ENCODE measurements around the gene BRSK2. TPM values are rescaled to one million over a fixed set of nuclear protein-coding genes. Genes with fewer than 3 reads are reported as not detected.
"Not testable (repeated sequence)": the region's sequence is repeated elsewhere in the genome, so short reads cannot be mapped to it uniquely, and the experiment has no call there.

BRSK2 gene
- total RNA-seq, 1 donor from 2014 or later: 0.52 TPM

DNA sequence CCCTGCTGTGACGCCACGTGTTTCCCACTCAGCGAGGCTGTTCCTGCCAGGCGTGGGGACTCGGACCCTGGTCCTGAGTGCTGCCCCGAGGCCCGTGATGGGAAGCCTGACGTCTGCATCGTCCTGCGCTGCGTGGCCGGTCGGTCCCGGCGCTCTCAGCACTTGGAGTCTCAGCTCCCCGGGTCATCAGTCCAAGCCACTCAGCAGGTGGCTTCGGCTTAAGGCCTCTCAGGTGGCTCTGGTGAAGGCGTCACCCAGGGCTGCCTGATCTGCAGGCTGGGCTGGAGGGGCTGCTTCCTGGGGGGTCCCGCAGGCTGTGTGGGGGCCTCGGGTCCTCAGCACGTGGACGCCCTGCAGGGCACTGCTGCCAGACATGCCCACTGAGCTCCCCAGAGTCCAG is 35.3 kb downstream of the BRSK2 start:
- H3K27me3 ChIP-seq (ENCODE audit: low read depth): peaks cover 20% of the 10 kb centered on the region

GRCh38 chr11:1425439-1425838 is 35.7 kb downstream of the BRSK2 start:
- no peak for TF ChIP-seq CTCF (IDR thresholded peaks at IDR 0.05; ENCODE audit: borderline replicate concordance)
- intact Hi-C loops (cut with micrococcal nuclease): no loop called here

More for the DNA sequence above, 35.3 kb downstream of the BRSK2 start:
- Histone ChIP-seq H3K9me3 (replicated peaks) (peaks cover 3% of the 10 kb centered on the region), H3K27ac (replicated peaks) (no peak overlapping the region), H3K36me3 (no peaks in the 10 kb centered on the region), H3K4me3 (no peak overlapping the region), H3K4me1 (no peaks in the 10 kb centered on the region)
- DNase-seq: no peak
- no peak for TF ChIP-seq CTCF (IDR thresholded peaks at IDR 0.05; ENCODE audit: borderline replicate concordance)
- intact Hi-C loops (cut with micrococcal nuclease): no loop called here

DNA sequence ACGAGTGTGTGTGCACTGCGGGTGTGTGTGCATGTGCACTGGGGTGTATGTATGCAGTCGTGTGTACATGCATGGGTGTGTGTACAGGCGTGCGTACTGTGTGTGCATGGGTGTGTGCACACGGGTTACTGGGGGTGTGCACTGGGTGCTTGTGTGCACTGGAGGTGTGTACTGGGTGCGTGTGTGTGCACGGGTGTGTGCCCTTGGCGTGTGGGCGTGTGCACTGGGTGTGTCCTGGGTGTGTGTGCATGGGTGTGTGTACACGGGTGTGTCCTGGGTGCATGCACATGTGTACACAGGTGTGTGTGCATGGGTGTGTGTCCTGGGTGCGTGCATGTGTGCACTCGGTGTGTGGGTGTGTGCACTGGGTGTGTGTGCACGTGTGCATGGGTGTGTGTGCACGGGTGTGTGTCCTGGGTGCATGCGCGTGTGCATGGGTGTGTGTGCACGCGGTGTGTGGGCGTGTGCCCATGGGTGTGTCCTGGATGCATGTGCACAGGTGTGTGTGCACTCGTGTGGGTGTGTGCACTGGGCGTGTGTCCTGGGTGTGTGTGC is 39.1 kb downstream of the BRSK2 start:
- Histone ChIP-seq H3K9me3 (replicated peaks) (no peaks in the 10 kb centered on the region), H3K4me1 (no peaks in the 10 kb centered on the region), H3K36me3 (no peaks in the 10 kb centered on the region), H3K27me3 (ENCODE audit: low read depth) (peaks cover 25% of the 10 kb centered on the region), H3K27ac (replicated peaks) (no peak overlapping the region), H3K4me3 (no peak overlapping the region)
- intact Hi-C loops (cut with micrococcal nuclease): no loop called here
- DNase-seq: no peak
- no peak for TF ChIP-seq CTCF (IDR thresholded peaks at IDR 0.05; ENCODE audit: borderline replicate concordance)

More at GRCh38 chr11:1425439-1425838, 35.7 kb downstream of the BRSK2 start:
- no peak for DNase-seq
- Histone ChIP-seq H3K27ac (replicated peaks) (no peak overlapping the region), H3K27me3 (ENCODE audit: low read depth) (peaks cover 20% of the 10 kb centered on the region), H3K4me1 (no peaks in the 10 kb centered on the region), H3K4me3 (no peak overlapping the region), H3K36me3 (no peaks in the 10 kb centered on the region), H3K9me3 (replicated peaks) (no peaks in the 10 kb centered on the region)

DNA sequence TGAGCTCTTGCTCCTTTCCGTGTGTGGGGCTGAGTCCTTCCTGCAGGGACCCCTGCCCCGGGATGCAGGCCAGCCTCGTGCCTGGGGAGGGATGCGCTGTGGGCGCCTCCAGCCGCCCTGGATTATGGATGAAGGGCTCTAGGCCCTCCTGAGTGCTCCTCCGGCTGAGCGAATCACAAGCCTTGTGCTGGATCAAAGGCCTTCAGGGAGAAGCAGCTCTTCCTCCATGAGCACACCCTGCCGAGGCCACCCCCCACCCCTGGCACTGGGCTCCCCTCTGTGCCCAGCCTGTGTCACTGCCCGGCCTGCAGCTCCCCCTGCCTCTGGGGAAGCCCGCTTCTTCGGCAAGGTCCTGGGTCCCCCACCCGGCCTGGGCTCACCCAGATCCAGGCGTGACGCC is 43.8 kb downstream of the BRSK2 start:
- DNase-seq: no peak
- intact Hi-C loops (cut with micrococcal nuclease): no loop called here
- no peak overlapping the region for H3K4me3 ChIP-seq
- peaks cover 24% of the 10 kb centered on the region for H3K4me1 ChIP-seq
- TF ChIP-seq CTCF (IDR thresholded peaks at IDR 0.05; ENCODE audit: borderline replicate concordance): no peak
- H3K27me3 ChIP-seq (ENCODE audit: low read depth): peaks cover 28% of the 10 kb centered on the region
- H3K9me3 ChIP-seq (replicated peaks): no peaks in the 10 kb centered on the region
- H3K27ac ChIP-seq (replicated peaks): no peak overlapping the region
- H3K36me3 ChIP-seq: no peaks in the 10 kb centered on the region

DNA sequence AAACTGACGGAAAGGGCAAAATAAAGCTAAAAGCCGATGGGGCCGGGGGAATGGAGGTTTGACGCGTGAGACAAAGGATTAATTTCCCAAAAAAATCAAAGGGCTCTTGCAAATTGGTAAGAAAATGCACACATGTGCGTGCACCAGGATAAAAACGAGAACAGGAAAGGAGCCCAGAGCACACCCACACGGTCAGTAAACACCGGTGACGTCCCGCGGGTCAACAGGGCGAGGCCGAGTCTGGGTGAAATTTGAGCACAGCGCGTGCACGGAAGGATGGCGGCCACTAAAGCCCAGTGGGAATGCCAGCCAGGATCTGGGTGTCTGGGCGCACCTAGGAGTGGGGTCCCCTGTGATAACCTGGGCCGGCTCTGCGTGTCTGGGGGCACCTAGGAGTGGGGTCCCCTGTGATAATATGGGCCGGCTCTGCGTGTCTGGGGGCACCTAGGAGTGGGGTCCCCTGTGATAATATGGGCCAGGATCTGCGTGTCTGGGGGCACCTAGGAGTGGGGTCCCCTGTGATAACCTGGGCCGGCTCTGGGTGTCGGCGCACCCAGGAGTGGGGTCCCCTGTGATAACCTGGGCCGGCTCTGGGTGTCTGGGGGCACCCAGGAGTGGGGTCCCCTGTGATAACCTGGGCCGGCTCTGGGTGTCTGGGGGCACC is 44.4 kb downstream of the BRSK2 start:
- no peak for TF ChIP-seq CTCF (IDR thresholded peaks at IDR 0.05; ENCODE audit: borderline replicate concordance)
- Histone ChIP-seq H3K9me3 (replicated peaks) (no peaks in the 10 kb centered on the region), H3K4me1 (peaks cover 29% of the 10 kb centered on the region), H3K27me3 (ENCODE audit: low read depth) (peaks cover 28% of the 10 kb centered on the region), H3K27ac (replicated peaks) (no peak overlapping the region), H3K36me3 (no peaks in the 10 kb centered on the region), H3K4me3 (no peak overlapping the region)
- DNase-seq: no peak
- intact Hi-C loops (cut with micrococcal nuclease): no loop called here

DNA sequence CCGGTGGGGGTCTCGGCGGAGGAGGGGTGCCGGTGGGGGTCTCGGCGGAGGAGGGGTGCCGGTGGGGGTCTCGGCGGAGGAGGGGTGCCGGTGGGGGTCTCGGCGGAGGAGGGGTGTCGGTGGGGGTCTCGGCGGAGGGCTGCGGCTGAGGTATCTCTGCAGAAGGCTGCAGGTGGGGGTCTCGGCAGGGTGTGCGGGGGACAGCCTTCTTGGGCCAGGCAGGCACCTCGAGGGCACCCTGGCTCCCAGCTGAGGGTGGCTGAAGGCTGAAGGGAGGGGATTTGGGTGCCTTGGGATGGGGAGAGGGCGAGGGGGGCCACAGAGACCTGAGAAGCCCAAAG is 45.7 kb downstream of the BRSK2 start:
- H3K27ac ChIP-seq (replicated peaks); H3K36me3 ChIP-seq; DNase-seq; H3K9me3 ChIP-seq (replicated peaks); H3K4me3 ChIP-seq; intact Hi-C loops (cut with micrococcal nuclease): not testable (repeated sequence)
- Histone ChIP-seq H3K4me1 (peaks cover 31% of the 10 kb centered on the region), H3K27me3 (ENCODE audit: low read depth) (peaks cover 36% of the 10 kb centered on the region)
